AG09309 (cell line): ENCODE measurements around the gene ZMAT2.

Source experiments
- DNase-seq: peaks from one replicate; pipeline ENCODE4 v3.0.0-alpha.2; 2010; ENCODE audit warnings: low read depth
- H3K4me3 ChIP-seq: 2 replicates; pipeline ENCODE4 v1.5.1; 2011; ENCODE audit warnings: mild to moderate bottlenecking, low read depth, low read length, moderate library complexity; ENCODE audit not compliant: control insufficient read depth
- CTCF ChIP-seq: IDR thresholded peaks from 2 replicates; pipeline ENCODE4 v1.5.1; 2011; ENCODE audit warnings: mild to moderate bottlenecking, low read depth, low read length, inconsistent platforms; ENCODE audit not compliant: insufficient read depth, control insufficient read depth; ENCODE audit errors: missing control alignments

Gene ZMAT2

GRCh38 chr5:140672455-140673186 lies 27.6 kb upstream of the ZMAT2 start:
- no peak for DNase-seq
- no peak overlapping the region for H3K4me3 ChIP-seq
- no peak for TF ChIP-seq CTCF

GRCh38 chr5:140673187-140673976 lies 26.9 kb upstream of the ZMAT2 start, which contains the start of gene DND1:
DND1 (minus strand) TSS chr5:140673576; CDS start chr5:140673542, 34 bp downstream.
- no peak within 1 kb of the TSS for H3K4me3 ChIP-seq
- no peak for DNase-seq
- TF ChIP-seq CTCF: no peak

- H3K4me3 ChIP-seq: no peak overlapping the region
- TF ChIP-seq CTCF: no peak
- no peak for DNase-seq
Observed at GRCh38 chr5:140674211-140674610, 26.0 kb upstream of the ZMAT2 start.

- TF ChIP-seq CTCF: no peak
Observed at GRCh38 chr5:140674629-140675028, 25.6 kb upstream of the ZMAT2 start.

GRCh38 chr5:140677947-140678346 lies 22.3 kb upstream of the ZMAT2 start:
- TF ChIP-seq CTCF: no peak
- DNase-seq: no peak
- no peak overlapping the region for H3K4me3 ChIP-seq

More at GRCh38 chr5:140674629-140675028, 25.6 kb upstream of the ZMAT2 start:
- H3K4me3 ChIP-seq: no peak overlapping the region
- DNase-seq: no peak

- DNase-seq: no peak
- H3K4me3 ChIP-seq: no peak overlapping the region
- no peak for TF ChIP-seq CTCF
Observed at GRCh38 chr5:140678993-140679392, 21.3 kb upstream of the ZMAT2 start.
